ENCODE data around the gene FNBP1.
"Not testable (repeated sequence)": the region's sequence is repeated elsewhere in the genome, so short reads cannot be mapped to it uniquely, and the experiment has no call there.

The FNBP1 gene

DNA sequence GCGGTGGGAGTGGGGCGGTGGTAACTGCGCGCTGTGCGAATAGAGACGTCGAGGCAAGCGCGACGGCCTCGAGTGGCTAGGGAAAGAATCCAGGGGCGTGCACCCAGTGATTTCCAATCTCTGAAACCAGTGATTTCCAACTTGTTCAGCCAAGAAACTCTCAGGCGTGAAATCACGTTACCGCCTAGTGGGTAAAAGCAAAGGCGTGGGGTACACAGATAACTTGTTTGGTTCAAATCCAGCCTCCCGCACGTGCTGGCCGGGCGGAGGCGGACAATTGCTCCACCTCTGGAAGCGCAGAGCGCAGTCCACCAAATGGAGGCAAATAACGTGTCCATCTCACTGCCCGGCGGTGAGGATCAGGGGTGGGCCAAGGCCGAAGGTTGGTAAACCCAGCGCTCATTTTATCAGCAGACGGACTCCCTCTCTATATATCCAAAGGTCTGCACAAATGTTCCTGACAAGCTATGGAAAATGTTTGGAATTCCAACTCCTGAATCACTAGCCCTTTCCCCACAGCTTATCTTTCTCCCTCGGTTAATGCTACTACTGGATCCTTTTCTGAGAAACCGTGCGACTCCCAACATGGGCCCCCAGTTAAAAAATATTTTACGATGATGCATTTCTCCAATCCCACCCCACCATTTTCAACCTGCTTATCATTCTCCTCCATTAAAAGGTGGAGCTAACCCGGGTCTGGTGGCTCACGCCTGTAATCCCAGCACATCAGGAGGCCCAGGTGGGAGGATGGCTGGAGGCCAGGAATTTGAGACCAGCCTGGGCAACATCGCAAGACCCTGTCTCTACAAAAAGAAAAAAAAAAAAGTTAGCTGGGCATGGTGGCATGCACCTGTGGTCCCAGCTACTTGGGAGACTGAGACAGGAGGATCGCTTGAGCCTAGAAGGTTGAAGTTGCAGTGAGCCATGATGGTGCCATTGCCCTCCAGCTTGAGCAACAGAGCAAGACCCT is 950 bp upstream of the FNBP1 start:
- DNase-seq = no peak

DNA sequence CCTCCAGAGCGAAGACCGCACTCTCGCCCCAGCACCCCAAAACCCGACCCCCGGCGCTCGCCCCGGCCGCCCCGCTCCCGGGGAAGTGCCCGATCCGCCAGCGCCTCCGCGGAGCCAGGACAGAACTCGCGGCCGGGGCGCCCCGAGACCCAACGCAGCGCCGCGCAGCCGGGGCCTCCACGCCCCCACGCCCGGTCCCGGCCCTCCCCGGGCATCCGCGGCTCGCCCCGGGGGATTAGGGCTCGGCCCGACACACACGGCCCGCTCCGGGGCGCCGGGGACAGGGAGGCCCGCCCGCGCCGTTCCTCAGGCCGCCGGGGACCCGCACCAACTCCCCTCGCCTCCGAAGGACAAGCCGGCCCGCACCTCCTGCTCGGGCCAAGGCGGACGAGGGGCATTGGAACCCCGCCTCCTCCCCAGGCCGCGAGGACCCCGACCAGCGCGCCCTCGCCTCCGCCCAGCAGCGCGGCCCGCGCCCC is 544 bp downstream of the FNBP1 start:
- no peak for DNase-seq

DNA sequence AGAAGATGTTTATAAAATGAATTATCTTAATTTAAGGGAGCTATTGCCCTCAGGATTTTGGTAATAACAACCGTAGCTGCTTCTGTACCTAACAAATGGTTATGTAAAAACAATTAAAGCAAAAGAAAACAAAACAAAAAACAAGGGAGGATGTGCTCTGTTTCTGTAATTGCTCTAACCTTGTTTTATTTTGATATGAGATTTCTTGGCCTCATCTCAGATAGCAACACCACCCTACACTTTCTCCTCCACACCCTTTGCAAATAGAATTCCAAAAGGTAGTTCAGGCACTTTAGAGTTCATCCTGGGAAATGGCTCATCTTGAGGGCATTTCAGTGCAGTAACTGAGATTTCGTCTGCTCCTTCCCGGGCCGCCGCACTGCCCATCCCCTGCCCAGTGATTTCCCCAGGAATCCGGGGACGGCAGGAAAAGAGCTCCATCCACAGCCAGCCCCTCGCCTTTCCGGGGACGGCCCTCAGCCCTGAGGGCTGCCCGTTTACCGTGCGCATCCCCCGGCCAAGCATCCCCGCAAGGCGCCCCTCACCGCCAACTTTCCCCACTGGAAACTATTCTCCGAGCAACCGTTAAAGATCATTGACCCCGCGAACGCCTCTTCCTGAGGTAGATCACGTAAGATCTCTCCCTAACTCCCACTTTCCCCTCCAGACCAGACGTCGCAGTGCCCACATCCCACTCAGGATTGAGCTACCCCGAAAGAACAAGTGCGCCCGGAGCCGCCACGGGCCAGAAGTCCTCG is 1.2 kb downstream of the FNBP1 start:
- DNase-seq = no peak

GRCh38 chr9:130040984-130041647 is 1.9 kb downstream of the FNBP1 start:
- no peak for DNase-seq

- no peak for DNase-seq
These were observed 3.4 kb downstream of the FNBP1 start for GRCh38 chr9:130039528-130040147.

DNA sequence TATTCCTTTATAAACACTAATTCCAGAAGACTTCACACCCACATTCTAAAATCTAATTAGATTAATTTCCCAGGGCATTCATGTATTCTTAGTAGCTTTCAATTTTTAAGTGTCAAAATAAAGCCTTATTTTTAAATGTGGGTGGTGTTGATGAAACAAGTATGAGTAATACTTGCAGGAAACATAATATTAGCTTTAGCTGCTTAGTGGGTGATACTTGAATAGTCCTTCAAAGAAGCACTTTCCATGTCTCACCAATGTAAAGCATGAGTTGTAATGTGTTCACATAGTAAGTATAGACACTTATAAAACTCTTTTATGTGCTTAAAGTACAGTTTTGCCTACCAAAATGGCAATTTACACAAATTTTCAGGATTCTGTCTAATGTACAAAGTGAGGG is 6.9 kb downstream of the FNBP1 start:
- no peak for DNase-seq

DNA sequence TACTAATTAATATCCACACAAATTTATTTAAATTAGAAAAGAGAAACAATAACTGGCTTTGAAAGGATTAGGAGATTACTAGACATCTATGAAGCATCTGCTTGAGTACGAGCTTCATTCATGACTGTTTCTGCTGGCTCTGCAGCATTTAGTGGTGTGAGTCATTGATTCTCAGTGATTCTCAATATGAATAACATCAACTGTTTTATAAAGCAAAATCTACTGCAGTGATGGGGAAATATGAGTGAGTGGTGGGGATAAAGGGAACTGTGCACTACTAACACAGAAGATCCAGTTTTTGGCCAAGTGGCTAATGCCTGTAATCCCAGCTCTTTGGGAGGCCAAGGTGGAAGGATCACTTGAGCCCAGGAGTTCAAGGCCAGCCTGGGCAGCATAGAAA is 8.4 kb downstream of the FNBP1 start:
- no peak for DNase-seq

- DNase-seq = no peak
These were observed 12.3 kb downstream of the FNBP1 start for GRCh38 chr9:130030651-130031127.

DNA sequence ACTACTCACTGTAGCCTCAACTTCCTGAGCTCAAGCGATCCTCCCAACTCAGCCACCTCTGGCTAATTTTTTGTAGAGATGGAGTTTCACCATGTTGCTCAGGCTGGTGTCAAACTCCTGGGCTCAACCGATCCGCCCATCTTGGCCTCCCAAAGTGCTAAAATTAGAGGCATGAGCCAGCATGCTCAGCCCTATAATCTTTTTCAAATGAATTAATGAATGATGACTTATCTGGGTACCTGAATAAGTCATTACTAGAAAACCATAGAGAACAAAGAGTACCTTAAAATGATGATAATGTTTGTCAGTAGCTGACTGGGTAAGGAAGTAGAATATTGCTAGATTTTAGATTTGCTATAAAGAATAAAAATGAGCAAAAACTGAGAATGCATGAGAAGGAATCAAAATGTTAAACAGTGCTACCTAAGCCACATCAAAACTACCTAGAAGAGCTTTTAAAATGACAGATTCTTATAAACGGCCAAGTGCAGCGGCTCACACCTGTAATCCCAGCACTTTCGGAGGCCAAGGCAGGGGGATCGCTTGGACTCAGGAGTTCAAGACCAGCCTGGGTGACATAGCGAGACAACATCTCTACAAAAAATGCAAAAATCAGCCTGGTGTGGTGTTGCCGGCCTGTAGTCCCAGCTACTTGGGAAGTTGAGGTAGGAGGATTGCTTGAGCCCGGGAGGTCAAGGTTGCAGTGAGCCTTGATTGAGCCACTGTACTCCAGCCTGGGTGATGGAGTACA is 13.6 kb downstream of the FNBP1 start:
- DNase-seq = no peak

DNA sequence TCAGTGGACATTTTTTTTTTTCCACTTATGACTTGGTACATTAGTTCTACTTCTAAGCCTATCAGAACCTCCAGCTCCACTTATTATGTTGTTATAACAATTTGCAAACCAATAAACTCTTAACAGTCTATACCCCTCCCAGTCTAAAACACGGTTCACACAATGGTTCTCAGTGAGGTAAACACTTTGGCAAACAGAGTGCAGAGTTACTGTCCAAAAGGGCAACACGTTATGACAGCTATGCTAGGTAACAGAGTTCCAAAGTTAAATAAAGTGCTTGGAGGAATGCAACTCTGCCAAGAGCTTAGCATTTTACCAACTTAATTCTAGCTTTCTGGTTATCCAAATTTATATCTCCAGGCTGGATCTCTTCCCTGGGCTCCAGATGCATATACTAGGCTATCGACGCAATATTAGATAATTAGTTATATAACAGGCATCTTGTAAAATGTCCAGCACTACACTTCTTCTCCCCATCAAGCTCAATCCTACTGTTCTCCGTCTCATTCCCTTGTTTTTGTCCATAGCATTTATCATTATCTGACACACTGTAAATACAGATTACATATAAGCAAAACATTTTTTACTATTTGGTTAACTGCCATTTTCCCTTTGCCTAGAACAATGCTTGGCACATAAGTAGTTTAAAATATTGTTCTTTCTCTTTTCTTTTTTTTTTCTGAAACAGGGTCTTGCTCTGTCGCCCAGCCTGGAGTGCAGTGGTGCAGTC is 14.3 kb downstream of the FNBP1 start:
- no peak for DNase-seq

GRCh38 chr9:130027533-130028365 is 15.2 kb downstream of the FNBP1 start:
- no peak for DNase-seq

DNA sequence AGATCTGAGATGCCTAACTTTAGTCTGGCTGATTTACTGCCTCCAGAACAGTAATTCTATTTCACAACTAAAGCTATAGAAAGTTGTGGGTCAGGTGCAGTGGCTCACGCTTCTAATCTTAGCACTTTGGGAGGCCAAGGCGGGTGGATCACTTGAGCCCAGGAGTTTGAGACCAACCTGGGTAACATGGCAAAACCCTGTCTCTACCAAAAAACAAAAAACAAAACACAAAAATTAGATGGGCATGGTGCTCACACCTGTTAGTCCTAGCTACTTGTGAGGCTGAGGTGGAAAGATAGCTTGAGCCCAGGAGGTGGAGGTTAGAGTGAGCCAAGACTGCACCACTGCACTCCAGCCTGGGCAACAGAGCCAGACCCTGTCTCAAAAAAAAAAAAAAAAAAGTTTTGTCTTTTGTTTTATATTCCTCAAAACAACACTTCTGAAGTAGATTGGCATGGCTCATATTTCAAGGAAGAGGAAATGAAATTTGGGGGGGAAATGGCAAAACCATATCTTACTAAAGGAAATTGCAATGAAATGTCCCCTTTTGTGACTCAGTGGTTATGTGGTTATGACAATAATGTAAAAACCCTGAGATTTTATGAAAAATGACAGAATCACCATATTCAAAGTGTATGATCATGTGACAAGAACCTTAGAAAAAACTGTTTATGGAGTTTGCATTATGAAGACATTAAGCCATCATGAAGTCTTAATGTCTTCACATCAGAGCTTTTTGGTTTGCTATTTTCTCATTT is 16.2 kb downstream of the FNBP1 start:
- DNase-seq = no peak

DNA sequence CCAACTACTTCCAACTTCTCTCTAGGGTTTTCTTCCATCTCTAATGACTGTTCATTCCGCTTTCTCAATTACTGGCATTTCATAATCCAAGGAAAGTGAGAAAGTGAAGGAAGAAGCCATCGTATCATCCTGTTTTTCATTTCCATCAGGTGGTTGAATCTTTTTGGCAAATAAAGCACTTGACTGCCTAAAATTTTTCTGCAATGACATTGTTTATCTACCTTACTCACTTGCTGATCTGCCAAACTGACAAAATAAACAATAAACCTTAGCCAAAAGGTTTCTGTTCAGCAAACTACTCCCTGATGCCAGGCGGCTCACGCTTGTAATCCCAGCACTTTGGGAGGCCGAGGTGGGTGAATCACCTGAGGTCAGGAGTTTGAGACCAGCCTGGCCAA is 18.4 kb downstream of the FNBP1 start:
- no peak for DNase-seq

DNA sequence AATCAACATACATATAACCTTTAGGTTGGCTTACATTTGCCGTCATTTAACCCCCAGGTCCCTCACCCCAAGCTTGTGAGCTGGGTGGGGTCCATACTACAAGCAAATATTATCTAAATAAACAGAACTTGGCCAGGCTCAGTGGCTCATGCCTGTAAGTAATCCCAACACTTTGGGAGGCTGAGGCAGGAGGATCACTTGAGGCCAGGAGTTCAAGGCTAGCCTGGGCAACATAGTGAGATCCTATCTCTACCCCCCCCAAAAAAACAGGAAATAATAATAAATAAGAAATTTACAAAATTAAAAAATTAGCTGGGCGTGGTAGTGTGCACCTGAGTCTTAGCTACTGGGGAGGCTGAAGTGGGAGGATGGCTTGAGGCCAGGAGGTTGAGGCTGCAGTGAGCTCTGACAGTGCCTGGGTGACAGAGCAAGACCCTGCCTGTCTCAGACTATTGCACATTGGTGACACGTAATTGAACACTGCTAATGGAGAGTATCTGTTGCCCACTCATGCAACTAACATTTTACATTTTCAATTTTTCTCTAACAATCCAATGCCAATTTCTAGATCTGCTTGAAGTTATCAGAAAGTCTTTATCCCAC is 18.9 kb downstream of the FNBP1 start:
- no peak for DNase-seq

DNA sequence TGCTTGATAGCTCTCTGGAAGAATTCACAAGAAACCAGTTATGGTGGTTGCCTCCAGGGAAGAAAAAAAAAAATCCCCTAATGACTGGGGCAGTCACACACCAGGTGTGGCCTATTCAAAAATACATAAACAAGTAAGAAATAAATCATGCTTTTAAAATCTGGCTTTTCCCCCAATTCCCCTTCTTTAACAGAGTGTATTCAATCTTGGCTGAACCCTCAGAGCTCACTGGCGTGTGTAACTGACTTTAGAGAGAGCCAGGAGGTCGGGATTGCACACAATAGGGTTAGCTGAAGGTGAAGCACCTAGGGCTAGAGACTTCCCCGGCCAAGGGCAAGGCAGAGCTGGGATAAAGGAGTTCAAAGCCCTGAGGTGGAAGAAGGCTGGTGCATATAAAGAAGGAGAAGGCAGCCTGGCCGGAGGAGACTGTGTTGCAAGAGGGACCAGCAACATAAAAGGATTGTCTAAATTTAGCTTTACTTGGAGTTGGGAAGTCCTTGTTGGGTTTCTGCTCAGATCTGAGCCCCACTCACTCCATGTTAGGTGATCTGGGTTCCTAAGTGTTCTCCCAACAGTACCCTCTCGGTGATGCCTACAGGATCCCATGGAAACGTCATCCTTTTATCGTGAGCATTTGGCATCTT is 19.7 kb downstream of the FNBP1 start:
- no peak for DNase-seq

GRCh38 chr9:130022566-130023143 is 20.3 kb downstream of the FNBP1 start:
- DNase-seq = no peak

DNA sequence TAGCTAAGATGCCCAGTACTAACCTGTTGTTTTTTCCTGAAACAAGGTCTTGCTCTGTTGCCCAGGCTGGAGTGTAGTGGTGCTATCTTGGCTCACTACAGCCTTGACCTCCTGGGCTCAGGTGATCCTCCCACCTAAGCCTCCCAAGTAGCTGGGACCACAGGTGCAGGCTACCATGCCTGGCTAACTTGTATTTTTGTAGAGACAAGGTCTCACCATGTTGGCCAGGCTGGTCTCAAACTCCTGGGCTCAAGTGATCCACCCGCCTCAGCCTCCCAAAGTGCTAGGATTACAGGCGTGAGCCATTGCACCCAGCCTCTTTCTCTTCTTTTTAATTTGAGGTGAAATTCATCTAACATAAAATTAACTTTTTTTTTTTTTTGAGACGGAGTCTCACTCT is 21.1 kb downstream of the FNBP1 start:
- DNase-seq = not testable (repeated sequence)

DNA sequence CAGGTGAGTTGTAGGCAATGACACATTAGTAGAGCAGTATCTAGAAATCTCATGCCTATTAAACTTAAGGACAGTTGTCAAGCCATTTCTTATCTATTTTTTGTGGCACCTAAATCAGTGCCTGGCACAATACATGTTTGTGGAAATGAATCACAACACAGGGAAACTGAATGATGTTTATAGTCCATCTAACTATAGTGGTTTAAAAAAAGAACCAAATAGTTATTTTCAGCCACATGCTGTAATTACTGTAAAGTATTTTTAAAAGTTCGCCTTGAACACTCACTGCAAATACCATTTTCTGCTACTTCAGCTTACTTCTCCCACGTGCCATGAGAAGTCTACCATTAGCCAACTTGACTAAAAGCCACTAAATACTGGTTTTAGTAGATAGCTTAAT is 21.9 kb downstream of the FNBP1 start:
- no peak for DNase-seq

All from NCI-H446 (cell line).